DMS114 treated with DMSO at 0.1 percent for 48 hours (cell line): ENCODE data around the gene FER1L5.
"Not testable (repeated sequence)": the region's sequence is repeated elsewhere in the genome, so short reads cannot be mapped to it uniquely, and the experiment has no call there.

Source experiments
- DNase-seq: peaks from one replicate; lab custom pipeline; 2025; ENCODE audit not compliant: unreplicated experiment; lab: John Stamatoyannopoulos, UW

The FER1L5 gene

DNA sequence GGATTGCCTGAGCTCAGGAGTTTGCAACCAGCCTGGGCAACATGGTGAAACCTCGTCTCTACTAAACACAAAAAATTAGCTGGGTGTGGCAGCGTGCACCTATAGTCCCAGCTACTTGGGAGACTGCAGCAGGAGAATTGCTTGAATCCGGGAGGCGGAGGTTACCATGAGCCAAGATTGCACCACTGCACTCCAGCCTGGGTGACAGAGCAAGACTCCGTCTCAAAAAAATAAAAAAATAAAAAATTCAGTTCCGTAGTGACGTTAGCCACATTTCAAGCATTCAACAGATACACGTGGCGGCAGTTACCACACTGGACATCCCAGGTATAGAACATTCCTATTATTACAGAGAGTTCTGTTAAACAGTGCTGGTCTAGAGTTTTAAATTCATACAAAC is 8.9 kb upstream of the FER1L5 start:
- DNase-seq: no peak

GRCh38 chr2:96636551-96637171 is 5.9 kb upstream of the FER1L5 start:
- no peak for DNase-seq

- peak; percentile 54 for DNase-seq
Measured at GRCh38 chr2:96637385-96638143, 5.0 kb upstream of the FER1L5 start.

- DNase-seq: peak; percentile 87
Measured at GRCh38 chr2:96638144-96639121, 4.1 kb upstream of the FER1L5 start, which contains the start of gene KANSL3. TSS of gene KANSL3 (minus strand) at chr2:96638312. CDS start at chr2:96637135, 1,177 bp downstream.

DNA sequence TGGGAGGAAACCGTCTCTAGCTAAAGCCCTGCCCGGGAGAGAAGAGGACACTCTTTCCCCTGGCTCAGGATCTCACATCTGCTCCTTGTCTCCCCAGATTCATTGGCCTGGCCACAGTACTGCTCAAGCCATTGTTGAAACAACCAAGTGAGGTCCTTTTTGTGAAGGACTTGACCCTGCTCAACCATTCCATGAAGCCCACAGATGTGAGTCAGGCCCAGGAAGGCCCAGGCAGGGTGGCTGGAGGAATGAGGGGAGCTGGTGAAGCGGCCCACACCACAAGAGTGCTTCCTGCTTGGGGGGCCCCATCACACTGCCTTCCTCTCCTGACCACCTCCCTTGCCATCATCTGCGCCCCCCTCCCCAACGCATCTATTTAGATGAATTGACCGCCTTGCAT is 5.1 kb downstream of the FER1L5 start:
- no peak for DNase-seq

DNA sequence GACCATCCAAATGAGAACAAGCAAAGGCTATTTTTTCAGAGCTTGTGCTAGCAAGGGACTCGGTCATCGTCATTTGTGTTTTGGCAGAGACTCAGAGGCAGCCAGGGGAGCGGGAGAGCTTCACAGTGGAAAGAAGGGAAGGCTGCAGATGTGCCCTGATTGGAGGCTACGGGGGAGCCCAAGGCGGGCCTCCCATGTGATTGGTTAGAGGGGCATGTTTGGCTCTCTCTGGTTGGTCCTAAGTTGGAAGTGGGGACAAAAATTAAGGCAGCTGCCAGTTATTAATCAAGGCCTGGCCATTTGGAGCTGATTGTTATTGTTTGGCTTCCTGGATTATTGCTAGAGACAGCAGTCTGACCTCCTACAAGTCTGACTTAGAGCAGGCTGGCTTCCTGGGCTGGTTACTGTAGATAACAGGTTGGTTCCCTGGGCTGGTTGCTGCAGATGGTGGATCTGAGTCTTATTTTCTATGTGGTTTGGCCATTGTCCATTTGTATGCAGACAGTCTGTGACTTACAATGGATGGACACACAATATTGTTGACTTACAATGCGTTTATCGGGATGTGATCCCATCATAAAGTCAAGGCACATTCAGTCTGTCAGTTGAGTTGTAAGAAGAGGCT is 5.9 kb downstream of the FER1L5 start:
- DNase-seq: no peak

DNA sequence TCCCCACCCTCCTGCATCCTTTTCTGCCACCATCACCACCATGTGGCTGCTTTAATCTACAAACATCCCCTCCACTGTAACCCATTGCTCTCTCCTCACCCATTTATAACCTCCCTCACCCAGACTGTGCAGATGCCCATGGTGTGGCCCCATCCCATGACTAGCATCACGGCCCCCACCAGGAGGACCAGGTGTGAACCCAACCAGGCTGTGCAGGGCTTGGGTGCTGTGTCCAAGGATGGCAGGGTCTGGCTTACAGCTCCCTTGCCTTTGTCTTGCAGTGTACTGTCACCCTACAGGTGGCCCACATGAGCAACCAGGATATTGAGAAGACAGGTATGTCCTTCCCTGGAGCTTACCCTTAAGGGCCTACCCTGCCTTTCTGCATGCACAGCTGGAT is 6.8 kb downstream of the FER1L5 start:
- DNase-seq: no peak

- DNase-seq: no peak
Measured at GRCh38 chr2:96651793-96652192, 9.2 kb downstream of the FER1L5 start.

GRCh38 chr2:96654791-96655190 is 12.2 kb downstream of the FER1L5 start:
- DNase-seq: not testable (repeated sequence)

- no peak for DNase-seq
Measured at GRCh38 chr2:96655526-96655925, 13.0 kb downstream of the FER1L5 start.

DNA sequence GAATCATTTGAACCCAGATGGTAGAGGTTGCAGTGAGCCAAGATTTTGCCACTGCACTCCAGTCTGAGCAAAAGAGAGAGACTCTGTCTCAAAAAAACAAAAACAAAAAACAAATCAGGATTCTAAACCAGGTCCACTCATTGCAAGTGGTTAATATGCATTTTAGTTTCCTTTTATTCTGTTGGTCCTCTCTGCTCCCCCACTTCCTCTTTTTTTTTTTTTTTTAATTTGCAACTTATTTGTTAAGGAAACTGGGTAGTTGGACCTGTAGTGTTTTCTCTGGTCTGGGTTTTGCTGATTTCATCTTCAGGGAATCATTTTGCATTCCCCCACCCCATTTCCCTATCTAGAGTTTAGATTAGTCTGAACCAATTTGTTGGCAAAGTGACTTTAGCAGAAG is 14.0 kb downstream of the FER1L5 start:
- no peak for DNase-seq

DNA sequence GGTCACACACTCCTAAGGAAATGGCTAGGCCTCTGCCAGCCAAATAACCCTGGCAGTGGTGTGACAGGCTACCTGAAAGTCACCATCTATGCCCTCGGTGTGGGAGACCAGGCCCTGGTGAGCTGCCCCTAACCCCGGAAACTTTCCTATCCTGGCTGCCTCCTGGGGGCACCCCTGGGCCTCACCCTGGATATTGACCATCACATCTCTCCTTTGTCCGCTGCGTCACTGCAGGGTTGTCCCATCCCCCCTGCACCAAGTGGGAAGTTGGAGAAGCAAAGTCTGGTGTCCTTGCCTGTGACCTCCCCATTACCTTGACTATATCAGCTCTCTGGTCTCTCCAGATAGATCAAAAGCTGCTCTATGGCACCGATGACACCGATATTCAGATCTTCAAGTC is 18.8 kb downstream of the FER1L5 start:
- no peak for DNase-seq

DNA sequence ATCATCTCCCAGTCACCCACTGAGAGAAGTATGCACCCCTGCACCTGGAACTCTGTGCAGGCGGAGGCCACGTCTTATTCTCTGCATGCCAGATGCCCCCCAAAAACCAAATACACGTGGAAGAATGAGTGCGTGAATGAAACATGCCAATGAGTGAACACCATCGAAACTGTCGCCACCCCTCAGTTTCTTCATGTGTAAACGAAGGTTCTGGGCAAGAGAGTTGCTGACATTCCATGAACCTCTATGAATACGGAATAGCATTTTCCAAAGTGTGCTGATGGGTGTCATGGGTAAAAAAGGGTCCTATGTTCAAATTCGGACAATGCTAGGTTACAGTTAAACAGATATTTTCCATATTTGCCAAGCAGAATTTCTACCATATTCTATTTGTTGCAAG is 19.8 kb downstream of the FER1L5 start:
- DNase-seq: no peak

DNA sequence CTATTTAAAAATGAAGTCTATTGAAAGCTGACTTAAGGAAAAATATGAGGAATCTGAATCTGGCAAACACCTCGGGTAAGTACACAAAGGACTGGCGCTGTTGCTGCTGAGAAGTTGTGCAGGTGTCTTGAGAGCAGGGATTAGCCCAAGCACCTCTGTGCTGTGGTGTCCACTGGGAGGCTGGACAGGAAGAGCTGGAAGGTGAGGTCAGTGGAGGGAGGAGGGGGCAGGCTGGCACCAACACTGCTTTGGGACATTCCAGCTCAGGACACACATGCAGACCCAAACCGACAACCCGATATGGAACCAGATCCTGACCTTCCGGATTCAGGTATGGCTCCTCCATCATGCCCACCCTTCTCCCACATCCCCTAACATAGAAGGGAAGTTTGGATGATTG is 20.6 kb downstream of the FER1L5 start:
- DNase-seq: no peak

GRCh38 chr2:96663829-96664228 is 21.3 kb downstream of the FER1L5 start:
- DNase-seq: no peak

- no peak for DNase-seq
Measured at GRCh38 chr2:96664366-96664925, 21.9 kb downstream of the FER1L5 start.

GRCh38 chr2:96665083-96665569 is 22.6 kb downstream of the FER1L5 start:
- DNase-seq: no peak

GRCh38 chr2:96665717-96666116 is 23.2 kb downstream of the FER1L5 start:
- DNase-seq: not testable (repeated sequence)

DNA sequence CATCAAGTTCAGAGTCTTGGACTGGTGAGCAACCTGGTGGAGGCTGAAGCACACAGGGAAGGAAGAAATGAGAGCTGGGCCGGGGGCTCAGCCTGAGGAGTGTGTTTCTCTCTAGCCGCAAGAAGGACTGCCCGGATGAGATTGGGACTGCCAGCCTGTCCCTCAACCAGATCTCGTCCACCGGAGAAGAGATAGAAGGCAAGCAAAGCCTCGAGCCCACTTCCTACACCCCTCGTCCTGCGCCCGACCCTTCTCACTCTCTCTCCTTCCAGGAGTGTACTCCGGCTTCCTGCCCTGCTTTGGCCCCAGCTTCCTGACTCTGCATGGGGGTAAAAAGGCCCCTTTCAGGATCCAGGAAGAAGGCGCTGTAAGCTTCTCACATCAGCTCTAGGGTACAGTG is 26.2 kb downstream of the FER1L5 start:
- DNase-seq: no peak

DNA sequence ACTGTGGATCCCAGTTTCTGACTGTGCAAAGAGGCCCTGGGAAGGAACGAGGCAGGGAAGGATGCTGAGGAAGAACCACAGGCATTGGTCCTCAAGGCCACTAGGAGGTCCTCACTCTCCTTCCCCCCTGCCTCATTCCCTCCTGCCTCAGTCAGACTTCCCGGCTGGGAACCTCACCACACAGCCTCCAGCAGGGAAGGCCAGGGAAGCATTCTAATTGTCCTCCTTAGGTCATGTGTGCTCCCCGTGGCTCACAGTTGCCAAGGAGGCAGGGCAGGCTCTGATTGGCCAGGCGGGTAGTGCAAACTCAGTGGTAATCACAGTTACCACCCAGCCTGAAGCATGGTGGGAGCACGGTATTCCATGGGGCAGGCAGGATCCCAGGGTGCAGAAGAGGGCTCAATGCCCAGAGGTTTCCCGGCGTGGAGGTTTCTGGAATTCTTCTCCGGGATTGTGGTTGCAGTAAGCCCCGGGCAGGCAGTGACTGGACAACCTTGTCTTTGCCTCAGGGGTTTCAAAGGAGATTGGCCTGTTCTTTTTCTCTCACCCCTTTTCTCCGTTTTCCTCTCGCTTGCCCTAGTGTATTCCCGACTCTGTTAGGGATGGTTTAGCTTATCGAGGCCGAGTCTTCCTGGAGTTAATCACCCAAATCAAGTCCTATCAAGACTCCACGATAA is 27.1 kb downstream of the FER1L5 start:
- DNase-seq: no peak
